HepG2 (cell line): ENCODE measurements around the gene RRBP1. TPM values are rescaled to one million over a fixed set of nuclear protein-coding genes. Genes with fewer than 3 reads are reported as not detected.

ENCODE experiments used
- CBX5 ChIP-seq: sonication (generic); formaldehyde crosslinking; IDR thresholded peaks from 2 replicates; pipeline ENCODE4 v1.4.0; 2020; ENCODE audit warnings: missing genetic modification reagents, borderline replicate concordance
- CTCF ChIP-seq: sonication (generic); formaldehyde crosslinking; IDR thresholded peaks from 2 replicates; pipeline ENCODE4 v1.5.0; 2020; ENCODE audit warnings: mild to moderate bottlenecking, missing genetic modification reagents, moderate library complexity
- DBP ChIP-seq: sonication (generic); formaldehyde crosslinking; IDR thresholded peaks from 2 replicates; pipeline ENCODE4 v1.4.0; 2020; ENCODE audit warnings: missing genetic modification reagents; ENCODE audit errors: not compliant biosample characterization
- E2F2 ChIP-seq: sonication (generic); formaldehyde crosslinking; IDR thresholded peaks from 2 replicates; pipeline ENCODE4 v1.4.0; 2020; ENCODE audit warnings: missing genetic modification reagents, borderline replicate concordance
- ELF3 ChIP-seq: IDR thresholded peaks from 2 replicates; pipeline ENCODE4 v1.6.1; 2016; ENCODE audit warnings: missing genetic modification reagents, missing compliant biosample characterization
- IKZF5 ChIP-seq: IDR thresholded peaks from 2 replicates; pipeline ENCODE4 v1.6.1; 2018; ENCODE audit warnings: missing genetic modification reagents, mild to moderate bottlenecking, missing compliant biosample characterization
- KMT2B ChIP-seq: IDR thresholded peaks from 2 replicates; pipeline ENCODE4 v1.6.1; 2016; ENCODE audit warnings: missing genetic modification reagents, missing compliant biosample characterization
- LBX2 ChIP-seq: sonication (generic); formaldehyde crosslinking; IDR thresholded peaks from 2 replicates; pipeline ENCODE4 v1.5.0; 2020; ENCODE audit warnings: missing genetic modification reagents, mild to moderate bottlenecking, borderline replicate concordance
- NFRKB ChIP-seq: fragments of 450-650 bp; IDR thresholded peaks from 2 replicates; pipeline ENCODE4 v1.6.1; 2017
- NR0B2 ChIP-seq: sonication (generic); formaldehyde crosslinking; IDR thresholded peaks from 2 replicates; pipeline ENCODE4 v1.4.0; 2020; ENCODE audit warnings: mild to moderate bottlenecking, missing genetic modification reagents
- REXO4 ChIP-seq: sonication (generic); formaldehyde crosslinking; IDR thresholded peaks from 2 replicates; pipeline ENCODE4 v1.8.0; 2022; ENCODE audit warnings: missing genetic modification reagents, mild to moderate bottlenecking, borderline replicate concordance
- SETDB1 ChIP-seq: sonication (generic); formaldehyde crosslinking; IDR thresholded peaks from 2 replicates; pipeline ENCODE4 v1.5.1; 2020; ENCODE audit warnings: missing genetic modification reagents, mild to moderate bottlenecking, borderline replicate concordance
- SKI ChIP-seq: fragments of 450-650 bp; IDR thresholded peaks from one replicate; pipeline ENCODE4 v1.6.1; 2018; ENCODE audit warnings: mild to moderate bottlenecking; ENCODE audit not compliant: partially characterized antibody
- XBP1 ChIP-seq: sonication (generic); formaldehyde crosslinking; IDR thresholded peaks from 2 replicates; pipeline ENCODE4 v1.5.0; 2020; ENCODE audit warnings: missing genetic modification reagents
- ZBTB7B ChIP-seq: sonication (generic); formaldehyde crosslinking; IDR thresholded peaks from 2 replicates; pipeline ENCODE4 v1.4.0; 2020; ENCODE audit warnings: missing genetic modification reagents
- ZFP36L2 ChIP-seq: sonication (generic); formaldehyde crosslinking; IDR thresholded peaks from 2 replicates; pipeline ENCODE4 v1.4.0; 2020; ENCODE audit warnings: missing genetic modification reagents
- ZKSCAN1 ChIP-seq: fragments of 150-350 bp; IDR thresholded peaks from 2 replicates; pipeline ENCODE4 v1.6.1; 2014; ENCODE audit warnings: low read length
- ZNF136 ChIP-seq: sonication (generic); formaldehyde crosslinking; IDR thresholded peaks from 2 replicates; pipeline ENCODE4 v1.8.1; 2022; ENCODE audit warnings: low read depth, mild to moderate bottlenecking, moderate library complexity, missing genetic modification reagents
- ZNF275 ChIP-seq: sonication (generic); formaldehyde crosslinking; IDR thresholded peaks from 2 replicates; pipeline ENCODE4 v1.8.0; 2022; ENCODE audit warnings: missing genetic modification reagents, mild to moderate bottlenecking, inconsistent platforms, borderline replicate concordance
- ZNF33A ChIP-seq: sonication (generic); formaldehyde crosslinking; IDR thresholded peaks from 2 replicates; pipeline ENCODE4 v1.5.1; 2020; ENCODE audit warnings: missing genetic modification reagents, mild to moderate bottlenecking, moderate library complexity, borderline replicate concordance
- ZNF552 ChIP-seq: sonication (generic); formaldehyde crosslinking; IDR thresholded peaks from 2 replicates; pipeline ENCODE4 v1.9.0; 2022; ENCODE audit warnings: missing genetic modification reagents, mild to moderate bottlenecking, borderline replicate concordance
- ZNF572 ChIP-seq: sonication (generic); formaldehyde crosslinking; IDR thresholded peaks from 2 replicates; pipeline ENCODE4 v1.5.1; 2020; ENCODE audit warnings: mild to moderate bottlenecking, missing genetic modification reagents
- ZNF879 ChIP-seq: sonication (generic); formaldehyde crosslinking; IDR thresholded peaks from 2 replicates; pipeline ENCODE4 v1.8.1; 2023; ENCODE audit warnings: missing genetic modification reagents
- ZSCAN9 ChIP-seq: IDR thresholded peaks from 2 replicates; pipeline ENCODE4 v1.6.1; 2016; ENCODE audit warnings: borderline replicate concordance
- polyA plus RNA-seq, 8 experiments: library from polyadenylated mRNA; depleted of rRNA in 3 of 8; stranded (reverse) in 7 of 8; unstranded in 1 of 8; fragments of >200 nt; fragmentation: Illumina TruSeq in 4 of 8; extraction: Trizol in 4 of 8; gene quantifications; 2 replicates each; pipeline versions ENCODE4 v1.2.1 to v1.2.3, GENCODE V29; 2011 to 2016; ENCODE audit warnings: low read depth in 4 of 8, missing spikeins in 1 of 8, mixed read lengths in 1 of 8; ENCODE audit not compliant: insufficient read depth in 1 of 8
- total RNA-seq, 5 experiments: library from RNA; depleted of rRNA; stranded (reverse); fragments of >200 nt; fragmentation: Illumina TruSeq; extraction: Trizol; gene quantifications; 2 replicates each; pipeline ENCODE4 v1.2.3, GENCODE V29; 2016; ENCODE audit warnings: low read depth in 1 of 5

RRBP1 gene
- total and polyA plus RNA-seq, 2 of the 13 experiments (the other 11 are each of a cell fraction or from before 2014, with no cell fraction given): 150 to 222 TPM

- TF ChIP-seq SETDB1 (CRISPR knock-in tag) (no peak), CTCF (CRISPR knock-in tag) (no peak), ZSCAN9 (CRISPR knock-in tag) (peak; percentile 65; the same call in 1 of the 2 replicates), CBX5 (0 out of 2 replicates have a peak, but pooled peaks have one; percentile 46), XBP1 (no peak), ZNF552 (CRISPR knock-in tag) (no peak), ZNF879 (CRISPR knock-in tag) (no peak), SKI (peak; percentile 60), ZNF572 (no peak), NFRKB (no peak), IKZF5 (CRISPR knock-in tag) (peak; percentile 55; the same call in 1 of the 2 replicates), ZNF136 (CRISPR knock-in tag) (no peak), DBP (no peak), ZNF275 (CRISPR knock-in tag) (no peak), ZNF33A (CRISPR knock-in tag) (no peak), E2F2 (CRISPR knock-in tag) (no peak), ELF3 (CRISPR knock-in tag) (peak; percentile 78), KMT2B (CRISPR knock-in tag) (peak; percentile 60), NR0B2 (0 out of 2 replicates have a peak, but pooled peaks have one; percentile 32), REXO4 (CRISPR knock-in tag) (no peak), ZKSCAN1 (no peak), ZBTB7B (CRISPR knock-in tag) (0 out of 2 replicates have a peak, but pooled peaks have one; percentile 21), ZFP36L2 (no peak), LBX2 (CRISPR knock-in tag) (no peak)
Measured at GRCh38 chr20:17568972-17569521, 113.0 kb downstream of the RRBP1 start (continued).
